OCI-M2 (cell line): ENCODE results near the gene PLCB4.
"Not testable (repeated sequence)": the region's sequence is repeated elsewhere in the genome, so short reads cannot be mapped to it uniquely, and the experiment has no call there.

Experiments used
- DNase-seq: peaks from one replicate; lab custom pipeline; 2025; ENCODE audit not compliant: unreplicated experiment; lab: John Stamatoyannopoulos, UW

PLCB4 gene

DNA sequence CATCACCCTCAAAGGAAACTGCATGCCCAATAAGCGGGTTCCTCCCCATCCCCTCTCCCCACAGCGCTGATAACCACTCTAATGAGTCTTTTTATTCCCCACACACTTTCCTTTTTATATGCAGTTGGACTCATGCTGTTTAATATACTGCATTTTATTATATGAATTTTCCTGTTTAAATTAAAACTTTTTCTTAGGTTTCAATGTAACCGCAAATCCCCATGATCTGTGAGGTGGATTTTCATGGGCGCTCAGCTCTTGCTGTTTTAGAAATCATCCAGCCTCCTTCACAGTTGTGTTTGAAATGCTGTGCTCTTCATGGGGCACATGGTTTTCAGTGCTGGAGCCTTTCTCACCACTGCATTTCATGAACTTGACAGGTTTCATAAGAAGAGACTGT is 280.4 kb downstream of the PLCB4 start:
- no peak for DNase-seq

DNA sequence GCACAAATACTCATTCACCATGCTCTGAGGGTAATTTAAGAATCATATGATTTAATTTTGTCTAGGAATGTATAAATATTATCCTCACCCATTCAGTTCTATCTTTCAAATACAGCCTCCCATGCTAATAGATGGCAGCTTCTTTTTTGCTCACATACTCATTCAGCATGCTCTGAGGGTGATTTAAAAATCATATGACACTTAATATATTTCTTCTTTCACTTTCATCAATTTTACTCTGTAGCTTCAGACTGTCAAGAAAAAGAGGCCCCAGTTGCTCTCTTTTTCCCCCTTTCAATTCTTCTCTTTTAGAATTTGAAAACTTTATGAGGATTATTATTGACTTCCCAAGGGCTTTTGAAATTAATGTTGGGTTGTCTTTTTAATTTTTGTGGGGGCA is 283.9 kb downstream of the PLCB4 start:
- no peak for DNase-seq

DNA sequence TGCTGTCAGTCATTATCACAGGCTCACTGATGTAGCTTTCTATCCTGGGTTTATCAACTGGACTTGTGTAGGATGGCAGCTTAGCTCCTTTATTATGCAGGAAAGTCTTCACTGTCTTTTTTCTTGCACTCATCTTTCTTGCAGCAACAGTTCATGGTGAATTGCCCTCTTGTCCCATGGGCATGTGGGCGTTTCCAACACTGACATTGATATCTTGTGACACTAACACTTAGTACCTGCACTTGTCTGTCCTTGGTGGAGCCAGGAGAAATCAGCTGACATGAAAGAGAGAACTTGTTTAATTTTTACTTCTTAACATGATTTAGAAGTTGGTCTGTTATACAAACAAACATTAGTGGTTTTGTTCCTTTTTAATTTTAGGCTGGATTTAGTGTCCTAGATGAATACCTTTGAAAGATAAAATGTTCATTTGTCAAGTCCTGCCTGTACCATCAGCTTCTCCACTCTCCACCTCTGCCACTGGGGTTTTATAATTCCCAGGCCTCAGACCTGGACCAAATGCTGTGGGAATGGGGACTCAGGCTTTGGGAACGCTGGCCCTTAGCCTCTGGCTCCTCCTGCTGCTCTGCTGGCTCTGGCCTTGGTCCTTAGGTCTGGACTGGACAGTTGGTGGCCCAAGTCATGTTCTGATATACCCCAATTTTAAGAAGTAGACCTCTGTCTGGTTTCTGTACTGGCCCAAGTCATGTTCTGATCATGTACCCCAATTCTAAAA is 284.5 kb downstream of the PLCB4 start:
- DNase-seq: no peak

DNA sequence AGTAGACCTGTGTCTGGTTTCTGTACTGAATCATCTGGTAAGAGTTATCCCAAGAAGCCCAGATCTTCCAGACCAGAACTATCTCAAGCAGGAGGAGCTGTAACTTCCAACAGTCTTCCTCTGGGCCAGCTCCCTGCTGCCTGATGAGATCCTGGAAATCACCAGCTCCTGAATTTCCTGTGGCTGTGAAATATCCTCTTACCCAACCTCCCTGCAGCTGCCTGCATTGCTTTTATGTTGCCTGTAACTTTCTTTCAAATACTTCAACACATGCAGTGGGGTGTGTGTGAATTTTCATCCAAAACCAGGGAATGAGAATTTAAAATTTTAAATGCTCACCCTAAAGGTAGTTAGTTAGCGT is 285.0 kb downstream of the PLCB4 start:
- DNase-seq: no peak

DNA sequence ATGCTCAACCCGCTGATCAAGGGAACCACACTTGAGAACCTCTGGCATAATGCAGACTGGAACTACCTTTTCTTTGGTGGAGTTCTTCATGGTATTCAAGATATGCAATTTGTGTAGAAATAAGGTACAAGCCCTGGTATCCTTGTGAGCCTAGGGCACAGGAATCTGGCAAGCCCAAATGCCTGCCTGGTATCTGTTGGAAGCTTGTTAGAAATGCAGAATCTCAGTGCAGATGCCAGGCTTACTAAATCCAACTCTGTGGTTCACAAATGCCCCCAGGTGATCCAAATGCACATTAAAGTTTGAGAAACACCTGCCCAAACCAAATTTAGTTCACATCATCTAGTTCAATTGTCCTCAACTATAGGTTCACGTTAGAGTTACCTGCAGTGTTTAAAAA is 285.7 kb downstream of the PLCB4 start:
- no peak for DNase-seq

DNA sequence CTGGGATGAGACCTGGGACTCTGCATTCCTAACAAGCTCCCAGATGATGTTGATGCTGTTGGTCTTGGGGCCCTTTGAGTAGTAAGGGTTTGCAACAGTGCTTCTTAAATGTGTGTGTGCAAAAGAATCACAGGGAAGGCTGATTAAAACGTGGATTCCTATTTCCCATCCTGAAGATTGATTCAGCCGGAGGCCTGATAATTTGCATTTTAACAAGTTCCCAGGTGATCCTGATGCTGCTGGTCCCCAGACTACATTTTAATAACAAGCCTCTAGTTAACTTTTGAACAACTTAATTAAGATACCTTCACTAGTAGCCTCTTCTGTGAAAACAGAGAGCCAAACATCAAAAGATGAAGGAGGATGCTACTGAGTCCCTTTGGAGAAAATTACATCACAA is 289.1 kb downstream of the PLCB4 start:
- no peak for DNase-seq

DNA sequence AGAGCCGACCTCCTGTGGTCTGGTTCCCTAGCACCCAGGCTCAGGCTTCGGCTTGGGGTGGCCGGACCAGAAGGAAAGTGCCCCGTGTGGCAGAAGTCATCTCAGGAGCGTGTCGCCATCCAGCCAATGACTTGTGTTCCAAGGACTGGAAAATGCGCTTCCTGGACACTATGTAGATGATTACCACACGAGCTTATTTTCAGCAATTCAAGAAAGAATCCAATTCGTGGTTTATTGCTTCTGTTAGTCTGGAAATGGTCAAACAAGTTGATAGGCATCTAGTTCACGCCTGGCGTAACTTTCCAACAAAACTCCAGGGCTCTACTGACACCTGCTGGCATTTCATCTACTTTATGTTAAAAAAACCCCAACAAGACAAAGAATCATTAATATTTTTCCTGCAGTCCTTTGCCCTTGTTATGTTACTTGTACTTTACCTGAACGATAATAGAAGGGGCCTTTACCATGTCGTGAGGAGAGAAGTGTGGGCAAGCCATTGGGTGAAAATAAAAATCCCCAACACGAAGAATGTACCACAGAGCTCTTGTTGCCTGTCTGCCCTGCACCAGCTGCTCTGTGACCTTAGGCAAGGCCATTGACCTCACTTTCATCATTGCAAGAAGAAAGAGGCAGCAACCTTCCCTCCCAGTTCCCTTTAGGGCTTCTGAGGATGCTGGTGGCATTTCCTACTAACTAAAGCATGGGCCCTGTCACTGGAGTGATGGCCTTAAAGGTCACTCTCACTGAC is 290.8 kb downstream of the PLCB4 start:
- DNase-seq: no peak

DNA sequence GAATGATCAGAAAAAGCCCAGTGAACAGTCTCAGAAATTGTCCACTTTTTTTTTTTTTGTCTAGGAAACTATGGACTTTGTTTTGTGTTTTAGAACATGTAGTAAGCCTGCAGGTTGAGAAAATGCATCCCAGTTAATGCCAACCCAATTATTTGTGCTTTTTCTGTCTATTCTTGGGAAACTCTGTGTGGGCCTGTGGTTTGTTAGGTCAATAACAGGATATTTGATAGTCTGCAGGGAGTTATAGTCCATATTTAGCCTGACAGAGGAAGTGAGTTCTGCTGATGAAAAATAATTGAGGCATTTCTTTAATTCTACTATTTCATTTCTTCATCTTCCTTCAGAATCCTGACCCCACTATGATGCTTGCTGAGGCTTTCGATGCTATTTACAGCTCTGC is 291.5 kb downstream of the PLCB4 start:
- no peak for DNase-seq

DNA sequence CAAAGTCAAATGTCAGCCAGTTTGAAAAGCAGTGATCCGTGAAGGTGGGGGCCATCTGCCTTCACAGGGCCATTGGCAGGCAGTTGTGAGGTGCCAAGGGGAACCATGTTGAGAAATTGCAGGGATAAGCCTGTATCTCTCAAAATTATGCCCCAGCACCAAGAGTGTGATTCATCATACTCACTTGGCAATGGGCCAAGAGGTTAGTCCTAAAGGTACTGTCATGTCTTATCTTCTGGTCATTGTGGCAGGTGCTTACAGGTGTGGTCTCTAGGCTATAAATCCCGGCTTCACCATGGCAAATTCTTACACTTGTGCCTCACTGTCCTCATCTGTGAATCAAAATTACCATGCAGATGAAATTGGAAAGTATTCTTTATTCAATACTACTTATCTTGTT is 294.8 kb downstream of the PLCB4 start:
- no peak for DNase-seq

DNA sequence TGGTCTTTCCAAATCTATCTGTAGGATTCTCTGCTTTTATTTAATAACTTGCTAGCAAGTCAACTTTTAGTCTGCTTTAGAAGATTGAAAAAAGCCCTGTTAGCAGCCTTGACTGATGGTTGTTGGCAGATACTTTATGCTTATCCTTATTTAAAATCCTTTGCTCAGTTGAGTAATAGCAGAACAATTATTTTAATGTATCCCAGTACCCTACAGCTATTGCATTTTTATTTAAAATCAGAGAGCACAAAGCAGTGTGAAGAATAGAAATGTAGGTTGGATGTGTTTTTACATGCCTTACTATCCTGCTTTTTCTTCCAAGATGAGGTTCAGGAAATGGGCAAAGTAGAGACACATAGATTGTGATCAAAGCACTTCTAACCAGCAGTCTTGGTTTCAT is 298.4 kb downstream of the PLCB4 start:
- DNase-seq: no peak

DNA sequence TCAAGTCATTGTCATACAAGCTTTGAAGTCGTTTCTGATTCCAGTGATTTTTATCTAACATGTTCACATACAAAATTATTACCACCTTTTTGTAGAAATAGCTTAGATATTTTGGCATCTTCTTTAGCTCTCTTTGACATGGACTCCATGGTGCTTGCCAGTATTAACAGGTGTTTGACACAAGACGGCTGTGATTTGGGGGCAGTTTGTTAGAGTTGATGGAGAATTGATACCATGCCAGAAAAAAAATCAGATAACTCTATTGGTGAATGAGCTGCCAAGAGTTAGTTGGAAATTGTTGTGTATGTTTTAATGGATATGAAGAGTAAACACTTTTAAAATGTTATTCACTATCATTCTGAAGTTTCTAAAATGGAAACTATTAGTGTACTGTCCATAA is 298.9 kb downstream of the PLCB4 start:
- DNase-seq: no peak

DNA sequence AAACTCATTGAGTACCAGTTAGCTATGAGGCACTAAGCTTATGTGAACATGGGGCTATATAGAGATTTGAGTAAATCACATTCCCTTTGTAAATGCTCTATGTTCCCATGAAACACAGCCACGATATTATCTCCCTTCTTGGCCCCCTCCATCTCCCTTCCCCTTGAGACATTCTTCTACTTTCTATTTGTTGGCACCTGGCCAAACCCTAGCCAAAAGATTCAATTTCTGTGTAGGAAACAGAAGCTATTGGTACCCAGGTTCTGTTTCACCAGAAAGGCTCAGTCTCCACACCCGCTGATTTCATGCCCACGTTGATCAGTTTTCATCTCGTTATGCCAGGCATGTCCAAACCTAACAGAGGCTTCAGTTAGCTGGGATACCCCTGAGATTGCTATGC is 300.0 kb downstream of the PLCB4 start:
- DNase-seq: no peak

DNA sequence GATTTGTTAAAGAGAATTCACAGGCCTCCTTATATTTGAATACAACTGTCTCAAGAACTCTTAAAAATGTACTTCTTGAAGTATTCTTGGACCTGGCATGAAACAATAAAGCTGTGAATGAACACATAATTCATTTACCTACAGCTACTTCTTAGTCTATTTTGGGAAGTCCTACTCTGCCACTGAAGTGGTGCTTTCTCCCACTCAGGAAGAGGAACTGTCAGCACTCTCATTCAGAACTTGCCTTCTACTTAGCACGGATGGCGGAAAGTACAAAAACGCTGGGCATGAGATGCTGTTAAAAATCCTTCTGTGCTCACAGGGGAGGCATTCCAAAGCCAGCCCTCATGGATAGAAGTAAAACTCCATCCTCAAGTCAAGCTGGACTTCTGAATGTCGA is 300.7 kb downstream of the PLCB4 start:
- no peak for DNase-seq

DNA sequence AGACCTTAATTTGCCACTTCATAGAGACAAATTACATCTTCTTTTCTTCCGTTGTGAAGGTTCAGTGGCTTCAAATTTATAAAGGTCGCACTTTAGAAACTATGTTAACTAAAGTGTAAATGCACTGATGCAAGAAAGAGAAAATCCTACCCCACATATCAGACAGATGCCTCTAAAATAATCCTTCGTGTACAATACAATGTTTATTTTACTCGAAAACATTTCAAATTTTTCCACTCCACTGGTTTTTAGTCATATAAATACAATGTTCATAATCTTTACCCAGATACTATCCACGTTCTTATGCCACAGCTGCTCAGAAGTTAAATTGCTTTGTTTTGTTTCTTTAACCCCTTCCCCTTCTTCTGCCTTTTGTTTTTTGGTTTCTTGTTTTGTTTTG is 305.2 kb downstream of the PLCB4 start:
- no peak for DNase-seq

DNA sequence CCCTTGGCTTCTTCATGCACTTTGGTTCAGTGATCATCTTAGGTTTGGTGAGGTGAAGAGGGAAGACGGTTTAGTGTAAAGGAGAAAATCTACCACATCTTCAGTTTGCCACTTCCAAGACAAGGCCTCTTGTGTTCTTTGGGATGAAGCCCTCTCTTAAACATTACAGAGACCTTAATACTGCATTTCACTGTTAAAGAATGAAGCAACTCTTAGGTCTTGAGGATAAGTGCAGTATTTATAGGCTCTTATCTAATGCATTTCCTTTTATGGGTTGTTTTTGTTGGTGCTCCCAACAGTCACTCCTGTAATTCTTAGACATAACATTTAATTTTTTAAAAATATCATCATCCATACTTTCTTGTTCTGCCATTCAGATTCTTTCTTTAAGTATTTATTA is 305.6 kb downstream of the PLCB4 start:
- no peak for DNase-seq

DNA sequence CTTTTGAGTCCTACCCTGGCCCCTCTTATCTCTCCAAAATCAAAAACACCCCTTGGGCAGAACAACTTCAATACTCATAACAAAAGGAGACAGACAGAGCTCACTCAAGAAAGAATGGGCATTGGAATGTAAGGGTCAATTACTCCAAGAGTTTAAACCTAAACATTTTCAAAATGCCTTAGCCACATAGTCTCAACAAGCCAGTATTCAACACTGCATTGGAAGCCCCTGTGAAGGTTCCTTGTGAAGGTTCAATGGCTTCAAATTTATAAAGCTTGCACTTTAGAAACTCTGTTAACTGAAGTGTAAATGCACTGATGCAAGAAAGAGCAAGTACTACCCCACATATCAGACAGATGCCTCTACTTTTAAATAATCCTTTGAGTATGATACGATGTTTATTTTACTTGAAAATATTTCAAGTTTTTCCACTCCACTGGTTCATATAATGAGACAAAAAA is 306.4 kb downstream of the PLCB4 start:
- DNase-seq: no peak

DNA sequence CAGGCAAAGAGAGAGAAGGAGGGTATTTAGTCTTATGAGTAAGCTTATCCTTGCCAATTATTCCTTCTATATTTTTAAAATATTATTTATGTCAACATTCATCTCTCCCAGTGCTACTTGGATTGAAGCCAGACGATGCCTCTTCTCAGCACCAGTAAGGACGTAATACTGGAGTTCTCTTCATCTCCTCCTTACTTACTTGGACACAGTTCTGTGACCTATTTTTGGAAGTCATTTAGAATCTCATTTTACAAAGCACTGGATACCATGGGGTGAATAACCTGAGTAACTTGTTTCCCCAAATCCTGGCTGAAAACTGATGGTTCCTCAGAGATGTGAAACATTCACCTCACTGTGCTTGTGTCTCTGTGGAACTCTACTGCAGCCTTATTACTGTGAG is 308.1 kb downstream of the PLCB4 start:
- DNase-seq: no peak

DNA sequence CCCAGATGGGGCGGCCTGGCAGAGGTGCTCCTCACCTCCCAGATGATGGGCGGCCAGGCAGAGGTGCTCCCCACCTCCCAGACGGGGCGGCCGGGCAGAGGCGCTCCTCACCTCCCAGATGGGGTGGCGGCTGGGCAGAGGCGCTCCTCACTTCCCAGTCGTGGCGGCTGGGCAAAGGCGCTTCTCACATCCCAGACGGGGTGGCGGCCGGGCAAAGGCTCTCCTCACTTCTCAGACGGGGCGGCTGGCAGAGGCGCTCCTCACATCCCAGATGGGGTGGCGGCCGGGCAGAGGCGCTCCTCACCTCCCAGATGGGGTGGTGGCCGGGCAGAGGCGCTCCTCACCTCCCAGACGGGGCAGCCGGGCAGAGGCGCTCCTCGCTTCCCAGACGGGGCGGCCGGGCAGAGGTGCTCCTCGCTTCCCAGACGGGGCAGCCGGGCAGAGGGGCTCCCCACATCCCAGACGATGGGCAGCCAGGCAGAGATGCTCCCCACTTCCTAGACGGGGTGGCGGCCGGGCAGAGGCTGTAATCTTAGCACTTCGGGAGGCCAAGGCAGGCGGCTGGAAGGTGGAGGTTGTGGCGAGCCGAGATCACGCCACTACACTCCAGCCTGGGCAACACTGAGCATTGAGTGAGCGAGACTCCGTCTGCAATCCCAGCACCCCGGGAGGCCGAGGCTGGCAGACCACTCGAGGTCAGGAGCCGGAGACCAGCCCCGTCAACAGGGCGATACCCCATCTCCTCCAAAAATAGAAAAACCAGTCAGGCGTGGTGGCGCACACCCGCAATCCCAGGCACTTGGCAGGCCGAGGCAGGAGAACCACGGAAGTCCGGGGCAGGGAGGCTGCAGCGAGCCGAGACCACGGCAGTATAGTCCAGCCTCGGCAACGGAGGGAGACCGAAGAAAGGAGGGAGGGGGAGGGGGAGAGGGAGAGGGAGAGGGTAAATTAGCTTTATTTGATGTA is 316.7 kb downstream of the PLCB4 start:
- not testable (repeated sequence) for DNase-seq

DNA sequence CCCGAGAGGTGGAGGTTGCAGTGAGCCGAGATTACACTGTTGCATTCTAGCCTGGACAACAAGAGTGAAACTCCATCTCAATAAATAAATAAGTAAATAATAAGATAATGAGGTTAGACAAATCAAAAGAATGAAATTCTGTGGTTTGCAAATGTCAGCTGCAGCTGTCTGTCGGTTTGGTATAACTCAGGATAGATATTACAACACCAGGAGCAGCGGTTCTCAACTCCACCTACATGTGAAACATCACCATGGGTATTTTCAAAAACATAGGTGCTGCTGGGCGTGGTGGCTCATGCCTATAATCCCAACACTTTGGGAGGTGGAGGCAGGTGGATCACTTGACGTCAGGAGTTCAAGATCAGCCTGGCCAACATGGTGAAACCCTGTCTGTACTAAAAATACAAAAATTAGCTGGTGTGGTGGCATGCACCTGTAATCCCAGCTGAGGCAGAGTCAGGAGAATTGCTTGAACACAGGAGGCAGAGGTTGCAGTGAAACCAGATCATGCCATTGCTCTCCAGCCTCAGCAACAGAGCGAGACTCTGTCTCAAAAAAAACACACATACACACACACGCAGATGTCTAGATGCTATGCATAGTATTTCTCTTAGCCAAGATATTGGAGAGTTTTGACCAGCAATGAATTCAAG is 319.4 kb downstream of the PLCB4 start:
- DNase-seq: no peak

DNA sequence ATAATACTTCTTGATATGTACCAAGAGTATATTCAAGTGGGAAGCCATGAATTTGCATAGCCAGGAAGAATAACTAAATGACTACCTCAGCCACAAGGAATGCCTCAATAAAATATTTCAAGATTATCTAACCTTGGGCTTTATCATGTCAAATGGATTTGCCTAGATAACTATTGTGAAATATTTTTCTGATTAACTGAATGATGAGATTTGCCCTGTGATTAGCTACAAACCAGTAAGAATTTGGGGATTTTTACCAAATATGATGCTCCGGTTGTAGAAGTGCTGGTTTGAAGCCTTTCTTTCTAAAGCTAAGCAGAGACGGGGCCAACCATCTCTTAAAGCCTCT is 319.9 kb downstream of the PLCB4 start:
- no peak for DNase-seq

DNA sequence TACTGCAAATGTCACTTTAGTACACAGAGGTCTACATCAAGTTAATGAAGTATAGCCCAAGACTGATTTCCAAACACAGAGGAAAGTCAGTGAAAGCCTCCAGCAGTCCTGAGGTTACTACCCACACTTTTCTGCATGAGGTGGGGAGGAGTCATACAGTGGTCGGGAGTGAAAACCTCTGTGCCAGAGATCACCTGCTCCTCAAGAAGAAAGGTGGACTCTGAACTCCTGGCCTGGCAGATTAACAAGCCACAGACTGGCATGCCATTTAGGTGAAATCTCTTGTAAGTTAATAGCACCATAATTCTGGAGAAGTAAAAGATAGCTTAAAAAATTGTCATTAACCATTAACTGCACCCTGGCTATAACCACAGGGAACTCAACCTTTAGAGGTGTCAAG is 320.5 kb downstream of the PLCB4 start:
- DNase-seq: no peak
